Gastroesophageal sphincter (tissue), 3 donors: ENCODE results near the gene SDC4.

Experiments used
- POLR2A ChIP-seq, 2 donors: fragments of 450-650 bp; IDR thresholded peaks; one replicate each; pipeline ENCODE4 v1.6.1; 2017; ENCODE audit warnings: antibody characterized with exemption in 2 of 2, mild to moderate bottlenecking in 2 of 2, moderate library complexity in 1 of 2
- POLR2AphosphoS5 ChIP-seq: sonication (generic); formaldehyde crosslinking; IDR thresholded peaks from one replicate; pipeline ENCODE4 v1.6.1; 2017; ENCODE audit warnings: antibody characterized with exemption
- TF ChIP-seq, protein P1 (sequence below), 4 experiments: fragments of 200-600 bp in 2 of 4; fragments of 450-650 bp in 2 of 4; sonication (generic) in 1 of 4; IDR thresholded peaks; one replicate each; pipeline ENCODE4 v1.5.1; 2017 to 2019; ENCODE audit warnings: antibody characterized with exemption in 4 of 4, mild to moderate bottlenecking in 2 of 4, moderate library complexity in 2 of 4

DNA sequence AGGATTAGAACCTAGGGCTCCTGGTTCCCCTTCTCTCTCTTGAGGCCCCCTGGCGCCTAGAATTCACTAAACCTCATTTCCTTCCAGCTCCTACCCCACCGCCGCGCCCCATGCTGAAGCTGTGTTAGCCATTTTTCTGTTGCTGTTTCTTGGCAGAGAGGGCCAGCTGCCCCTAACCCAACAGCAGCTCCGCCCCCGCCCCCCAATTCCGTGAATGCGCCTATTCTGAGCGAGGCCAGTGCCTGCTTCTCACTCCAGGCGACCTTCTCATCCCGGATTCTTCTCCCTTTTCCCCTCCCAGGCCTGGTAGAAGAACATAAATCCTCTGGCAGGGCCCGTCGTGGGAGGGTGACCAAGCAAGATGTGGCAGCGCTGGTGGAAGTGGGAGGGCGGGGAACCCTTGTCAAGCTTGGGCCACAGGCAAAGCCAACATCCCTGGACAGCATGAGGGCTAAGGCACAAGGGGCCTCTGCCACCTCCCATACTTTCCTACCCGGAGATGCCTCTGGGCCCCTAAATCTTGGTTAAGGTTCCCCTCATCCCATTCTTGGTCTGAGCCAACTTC is 41.1 kb downstream of the SDC4 start:
- TF ChIP-seq, protein P1, sequence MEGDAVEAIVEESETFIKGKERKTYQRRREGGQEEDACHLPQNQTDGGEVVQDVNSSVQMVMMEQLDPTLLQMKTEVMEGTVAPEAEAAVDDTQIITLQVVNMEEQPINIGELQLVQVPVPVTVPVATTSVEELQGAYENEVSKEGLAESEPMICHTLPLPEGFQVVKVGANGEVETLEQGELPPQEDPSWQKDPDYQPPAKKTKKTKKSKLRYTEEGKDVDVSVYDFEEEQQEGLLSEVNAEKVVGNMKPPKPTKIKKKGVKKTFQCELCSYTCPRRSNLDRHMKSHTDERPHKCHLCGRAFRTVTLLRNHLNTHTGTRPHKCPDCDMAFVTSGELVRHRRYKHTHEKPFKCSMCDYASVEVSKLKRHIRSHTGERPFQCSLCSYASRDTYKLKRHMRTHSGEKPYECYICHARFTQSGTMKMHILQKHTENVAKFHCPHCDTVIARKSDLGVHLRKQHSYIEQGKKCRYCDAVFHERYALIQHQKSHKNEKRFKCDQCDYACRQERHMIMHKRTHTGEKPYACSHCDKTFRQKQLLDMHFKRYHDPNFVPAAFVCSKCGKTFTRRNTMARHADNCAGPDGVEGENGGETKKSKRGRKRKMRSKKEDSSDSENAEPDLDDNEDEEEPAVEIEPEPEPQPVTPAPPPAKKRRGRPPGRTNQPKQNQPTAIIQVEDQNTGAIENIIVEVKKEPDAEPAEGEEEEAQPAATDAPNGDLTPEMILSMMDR (IDR thresholded peaks at IDR 0.05), result no peak
- TF ChIP-seq POLR2A (IDR thresholded peaks at IDR 0.05) (no peak), POLR2AphosphoS5 (no peak)
